Renal cortical epithelial cell (primary cell): ENCODE measurements around the gene GLYR1. TPM values are rescaled to one million over a fixed set of nuclear protein-coding genes. Genes with fewer than 3 reads are reported as not detected.

ENCODE experiments used
- DNase-seq: peaks from one replicate; pipeline ENCODE4 v3.0.0-alpha.2; 2011; ENCODE audit warnings: low read depth
- total RNA-seq: library from RNA; depleted of rRNA; stranded (reverse); fragments of >200 nt; gene quantifications from 2 replicates; pipeline ENCODE4 v1.2.3, GENCODE V29; 2014

GLYR1 gene
- total RNA-seq, 1 donor from 2014 or later: 106 TPM

DNA sequence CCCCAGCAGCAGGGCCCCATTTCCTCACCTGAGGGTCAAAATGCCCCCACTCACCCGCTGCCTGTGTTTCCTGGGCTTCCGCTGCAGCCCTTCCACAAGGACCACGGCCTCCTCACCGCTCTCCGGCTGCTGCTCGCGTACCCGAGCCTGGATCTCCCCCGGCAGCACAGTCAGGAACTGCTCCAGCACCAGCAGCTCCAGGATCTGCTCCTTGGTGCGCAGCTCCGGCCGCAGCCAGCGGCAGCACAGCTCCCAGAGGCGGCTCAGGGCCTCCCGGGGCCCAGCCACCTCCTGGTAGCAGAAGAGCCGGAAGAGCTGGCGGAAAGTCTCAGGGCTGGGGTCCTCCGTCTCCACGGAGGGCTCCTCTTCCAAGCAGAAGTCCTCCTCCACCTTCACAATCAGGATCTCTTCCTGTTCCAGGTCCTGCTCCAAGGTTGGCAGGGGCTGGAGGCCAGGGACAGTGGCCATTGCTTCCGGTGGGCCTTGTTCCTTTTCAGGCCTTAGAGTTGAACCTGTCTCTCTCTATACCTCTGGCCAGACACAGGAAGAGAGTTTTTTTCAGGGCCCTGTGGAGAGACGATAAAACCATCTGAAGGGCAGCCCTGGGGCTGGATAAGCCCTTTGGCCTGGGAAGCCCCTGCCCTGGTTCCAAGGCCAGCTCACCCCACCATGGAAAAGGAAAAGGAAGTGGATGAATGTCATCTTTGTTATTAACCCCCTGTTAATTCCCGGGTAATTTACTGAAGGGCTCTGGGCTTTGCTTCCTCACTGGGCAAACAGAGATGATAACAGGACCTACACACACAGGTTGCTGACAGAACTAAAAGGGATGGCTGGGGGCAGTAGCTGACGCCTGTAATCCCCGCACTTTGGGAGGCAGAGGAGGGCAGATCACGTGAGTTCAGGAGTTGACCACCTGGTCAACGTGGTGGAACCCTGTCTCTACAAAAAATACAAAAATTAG, 81.3 kb downstream of the GLYR1 start:
- no peak for DNase-seq

DNA sequence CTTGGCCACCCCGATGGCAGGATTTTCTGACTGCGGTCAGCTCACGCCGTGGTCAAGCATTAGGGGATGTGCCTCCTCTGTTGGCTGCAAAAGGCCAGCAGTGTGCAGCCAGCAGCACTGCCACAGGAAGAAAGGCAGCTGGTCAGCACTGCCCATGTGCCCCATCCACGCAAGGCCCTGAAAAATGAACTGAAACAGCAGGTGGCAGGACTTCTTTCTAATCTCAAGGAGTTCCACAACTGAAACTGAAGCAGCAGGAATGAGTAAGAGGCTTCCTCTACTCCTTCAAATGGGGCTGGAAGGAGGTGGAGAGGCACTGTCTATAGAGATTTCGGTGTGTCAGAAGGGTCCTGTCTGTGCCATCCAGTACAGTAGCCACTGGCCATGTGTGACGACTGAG, 83.3 kb downstream of the GLYR1 start:
- DNase-seq: no peak

GRCh38 chr16:4762205-4762604, 84.9 kb downstream of the GLYR1 start:
- no peak for DNase-seq

- DNase-seq: no peak
Observed at GRCh38 chr16:4760221-4760910, 86.7 kb downstream of the GLYR1 start.

- DNase-seq: no peak
Observed at GRCh38 chr16:4755687-4756086, 91.4 kb downstream of the GLYR1 start.

DNA sequence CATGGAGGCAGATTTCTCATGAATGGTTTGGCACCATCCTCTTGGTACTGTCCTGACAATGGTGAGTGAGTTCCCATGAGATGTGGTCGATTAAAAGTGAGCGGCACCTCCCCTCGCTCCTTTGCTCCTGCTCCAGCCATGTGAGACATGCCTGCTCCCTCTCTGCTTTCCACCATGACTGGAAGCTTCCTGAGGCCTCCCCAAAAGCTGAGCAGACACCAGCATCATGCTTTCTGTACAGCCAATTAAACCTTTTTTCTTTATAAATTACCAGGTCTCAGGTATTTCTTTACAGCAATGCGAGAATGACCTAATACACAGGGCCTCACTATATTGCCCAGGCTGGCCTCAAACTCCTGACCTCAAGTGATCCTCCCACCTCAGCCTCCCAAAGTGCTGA, 92.2 kb downstream of the GLYR1 start:
- no peak for DNase-seq

DNA sequence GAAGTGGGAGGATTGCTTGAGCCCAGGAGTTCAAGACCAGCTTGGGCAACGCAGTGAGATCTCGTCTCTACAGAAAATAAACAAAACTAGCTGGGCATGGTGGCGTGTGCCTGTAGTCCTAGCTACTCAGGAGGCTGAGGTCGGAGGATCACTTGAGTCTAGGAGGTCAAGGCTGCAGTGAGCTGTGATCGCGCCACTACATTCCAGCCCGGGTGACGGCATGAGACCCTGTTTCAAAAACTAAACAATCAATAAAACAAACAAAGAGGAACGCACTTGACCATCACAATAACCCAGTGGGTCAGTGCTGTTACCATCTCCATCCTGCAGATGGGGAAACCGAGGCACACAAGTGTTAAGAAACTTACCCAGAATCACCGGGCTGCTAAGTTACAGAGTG, 93.9 kb downstream of the GLYR1 start:
- DNase-seq: no peak

Other genes with a start within 250 kb of the GLYR1 start
- 1.2 and 7.4 TPM in 2 replicates for gene UBALD1, start 232.4 kb downstream of the GLYR1 start, total RNA-seq
- gene MGRN1, start 222.5 kb downstream of the GLYR1 start, total RNA-seq: 17.9 and 77.4 TPM in 2 replicates
- 30.9 and 49.2 TPM in 2 replicates for gene NUDT16L1, start 153.7 kb downstream of the GLYR1 start, total RNA-seq
- gene ANKS3, start 113.0 kb downstream of the GLYR1 start, total RNA-seq: 27.1 and 34.6 TPM in 2 replicates
- gene DNAAF8, start 112.8 kb downstream of the GLYR1 start, total RNA-seq: 1.0 and 1.7 TPM in 2 replicates
- gene ZNF500, start 80.1 kb downstream of the GLYR1 start, total RNA-seq: 7.3 and 11.4 TPM in 2 replicates
- not detected in 2 replicates for gene SEPTIN12, start 58.9 kb downstream of the GLYR1 start, total RNA-seq
- 16.7 TPM in 1 of 2 replicates, not detected in the other for gene SMIM22, start 51.9 kb downstream of the GLYR1 start, total RNA-seq
- 16.3 and 24.5 TPM in 2 replicates for gene ROGDI, start 44.7 kb downstream of the GLYR1 start, total RNA-seq
- 18.2 and 33.1 TPM in 2 replicates for gene UBN1, start 193 bp upstream of the GLYR1 start, total RNA-seq
- gene PPL, start 89.9 kb upstream of the GLYR1 start, total RNA-seq: 17.0 and 35.4 TPM in 2 replicates
- gene SEC14L5, start 111.0 kb upstream of the GLYR1 start, total RNA-seq: 0.10 TPM in 1 of 2 replicates, not detected in the other
- gene NAGPA, start 186.6 kb upstream of the GLYR1 start, total RNA-seq: 12.5 and 20.2 TPM in 2 replicates
- 0.15 TPM in 1 of 2 replicates, not detected in the other for gene C16orf89, start 218.7 kb upstream of the GLYR1 start, total RNA-seq
- 20.8 and 27.8 TPM in 2 replicates for gene ALG1, start 224.6 kb upstream of the GLYR1 start, total RNA-seq